NCI-H1930 (cell line): ENCODE measurements around the gene ZNF70.

ENCODE experiments used
- DNase-seq, 2 experiments: peaks; one replicate each; lab custom pipeline; 2025; lab: John Stamatoyannopoulos, UW

Gene ZNF70

GRCh38 chr22:23692598-23693291 lies 58.2 kb downstream of the ZNF70 start:
- no peak for DNase-seq

GRCh38 chr22:23691748-23692423 lies 59.0 kb downstream of the ZNF70 start:
- DNase-seq, result no peak

- DNase-seq, result no peak
Observed at GRCh38 chr22:23690713-23691112, 60.2 kb downstream of the ZNF70 start, which contains the start of gene RGL4. Gene RGL4, plus strand, starts transcription at chr22:23691013. Its CDS starts 1,018 bp downstream, at chr22:23692031.

- DNase-seq, result no peak
Observed at GRCh38 chr22:23689414-23689813, 61.5 kb downstream of the ZNF70 start.
